Endothelial cell of umbilical vein (primary cell): Measurements from ENCODE around the gene CKB. TPM values are rescaled to one million over a fixed set of nuclear protein-coding genes. Genes with fewer than 3 reads are reported as not detected.

Source experiments
- BruUV-seq: library from RNA; stranded (reverse); fragments of 400-500 nt; replicated peaks from 2 replicates; lab custom pipeline; 2021; lab: Mats Ljungman, UMichigan
- CTCF ChIA-PET: fragments of 300-600, 350-600 bp; sonication (Branson Sonifier 250); formaldehyde crosslinking; loops from one replicate; lab custom pipeline; 2021; ENCODE audit warnings: antibody characterized with exemption, inconsistent platforms; lab: Charles Lee
- POLR2A ChIA-PET: fragments of 300-600, 350-600 bp; sonication (Branson Sonifier 250); formaldehyde crosslinking; loops from one replicate; lab custom pipeline; 2021; ENCODE audit warnings: antibody characterized with exemption, inconsistent platforms; lab: Charles Lee
- DNase-seq: peaks from one replicate; pipeline ENCODE4 v3.0.0-alpha.2; 2011; ENCODE audit warnings: low read depth, low spot score
- FAIRE-seq: peaks from 2 replicates; lab custom pipeline; 2011; peaks lifted over from hg19 to GRCh38; lab: Jason Lieb, UNC
- H2AFZ ChIP-seq: 2 replicates; pipeline ENCODE4 v1.6.0; 2012; ENCODE audit warnings: low read depth, low read length, control low read depth, inconsistent platforms
- H3K27ac ChIP-seq: 2 replicates; pipeline ENCODE4 v1.5.1; 2011; ENCODE audit warnings: low read depth, mild to moderate bottlenecking, control low read depth, low read length, moderate library complexity; ENCODE audit not compliant: insufficient read depth
- H3K27me3 ChIP-seq, 2 experiments: 2 replicates each; pipeline versions ENCODE4 v1.6.0 to v1.6.1; 2011; ENCODE audit warnings: low read length in 2 of 2, mixed read lengths in 1 of 2; ENCODE audit not compliant: control insufficient read depth in 2 of 2, insufficient read depth in 2 of 2
- H3K36me3 ChIP-seq, 2 experiments: 2 replicates in 1 of 2; 3 replicates in 1 of 2; pipeline ENCODE4 v1.5.1; 2011; ENCODE audit warnings: low read length in 2 of 2, mild to moderate bottlenecking in 1 of 2, moderate library complexity in 1 of 2; ENCODE audit not compliant: control insufficient read depth in 2 of 2, insufficient read depth in 2 of 2; ENCODE audit errors: extremely low read depth in 1 of 2
- H3K4me1 ChIP-seq: 3 replicates; pipeline ENCODE4 v1.5.1; 2011; ENCODE audit warnings: mild to moderate bottlenecking, low read length; ENCODE audit not compliant: control insufficient read depth, insufficient read depth; ENCODE audit errors: extremely low read depth
- H3K4me2 ChIP-seq: 2 replicates; pipeline ENCODE4 v1.6.1; 2011; ENCODE audit warnings: low read length, control low read depth, mixed read lengths; ENCODE audit not compliant: insufficient read depth
- H3K4me3 ChIP-seq, 3 experiments: fragments of 200-600 bp in 1 of 3; sonication (generic), shearing (Covaris generic) in 1 of 3; replicated peaks in 1 of 3; 2 replicates each; pipeline ENCODE4 v1.5.1; 2011 to 2016; ENCODE audit warnings: control low read depth in 3 of 3, low read length in 3 of 3, mild to moderate bottlenecking in 2 of 3, inconsistent platforms in 1 of 3, low read depth in 1 of 3, moderate library complexity in 1 of 3; ENCODE audit not compliant: insufficient read depth in 1 of 3
- H3K79me2 ChIP-seq: 2 replicates; pipeline ENCODE4 v1.6.0; 2012; ENCODE audit warnings: low read length, inconsistent platforms; ENCODE audit not compliant: control insufficient read depth, insufficient read depth
- H3K9ac ChIP-seq: replicated peaks from 2 replicates; pipeline ENCODE3; 2011; ENCODE audit warnings: low read length, control low read depth; ENCODE audit not compliant: insufficient read depth; ENCODE audit errors: extremely low read depth
- H3K9me1 ChIP-seq: replicated peaks from 3 replicates; pipeline ENCODE4 v1.6.0; 2011; ENCODE audit warnings: mild to moderate bottlenecking, low read length; ENCODE audit not compliant: control insufficient read depth, insufficient read depth; ENCODE audit errors: extremely low read depth
- H3K9me3 ChIP-seq: replicated peaks from 2 replicates; pipeline ENCODE4 v1.5.1; 2012; ENCODE audit warnings: low read length, inconsistent platforms; ENCODE audit not compliant: control insufficient read depth, insufficient read depth
- H4K20me1 ChIP-seq: replicated peaks from 2 replicates; pipeline ENCODE3; 2011; ENCODE audit warnings: mild to moderate bottlenecking, low read length; ENCODE audit not compliant: control insufficient read depth, insufficient read depth; ENCODE audit errors: extremely low read depth
- EZH2 ChIP-seq: IDR thresholded peaks from 2 replicates; pipeline ENCODE4 v1.6.1; 2012; ENCODE audit warnings: borderline replicate concordance, low read depth, mild to moderate bottlenecking, moderate library complexity, low read length, inconsistent platforms; ENCODE audit not compliant: severe bottlenecking
- FOS ChIP-seq: IDR thresholded peaks from 2 replicates; pipeline ENCODE4 v1.6.1; 2011; ENCODE audit warnings: mild to moderate bottlenecking, low read length, moderate library complexity, borderline replicate concordance; ENCODE audit not compliant: insufficient read depth
- GATA2 ChIP-seq: IDR thresholded peaks from 2 replicates; pipeline ENCODE4 v1.7.0; 2011; ENCODE audit warnings: low read depth, mild to moderate bottlenecking, moderate library complexity, mixed read lengths, low read length; ENCODE audit not compliant: insufficient read length, insufficient read depth
- JUN ChIP-seq: IDR thresholded peaks from 2 replicates; pipeline ENCODE4 v1.6.1; 2011; ENCODE audit warnings: borderline replicate concordance, low read depth; ENCODE audit not compliant: insufficient read length, insufficient read depth
- MYC ChIP-seq: IDR thresholded peaks from one replicate; pipeline ENCODE4 v1.6.1; 2011; ENCODE audit warnings: mild to moderate bottlenecking, low read depth, low read length
- POLR2A ChIP-seq: IDR thresholded peaks from 2 replicates; pipeline ENCODE4 v1.6.1; 2012; ENCODE audit warnings: low read depth, mild to moderate bottlenecking, control low read depth, low read length
- POLR2AphosphoS5 ChIP-seq: IDR thresholded peaks from 2 replicates; pipeline ENCODE4 v1.6.1; 2012; ENCODE audit warnings: low read depth, mild to moderate bottlenecking, control low read depth, low read length, moderate library complexity; ENCODE audit not compliant: insufficient read depth
- dilution Hi-C: fragments of 300-500 bp; cut with MboI; formaldehyde crosslinking; loops from one replicate; pipeline ENCODE4 v1.15.0; 2019; ENCODE audit warnings: low sequenced_read_pairs; ENCODE audit not compliant: extremely low pct_ligation_motif_present
- intact Hi-C: fragments of 100-400 bp; cut with micrococcal nuclease; formaldehyde crosslinking; loops from one replicate; pipeline ENCODE4 v1.10.0; 2022
- polyA plus RNA-seq, 4 experiments: library from polyadenylated mRNA; depleted of rRNA in 3 of 4; stranded (reverse) in 3 of 4; unstranded in 1 of 4; fragments of >200 nt; gene quantifications; 2 replicates each; pipeline versions ENCODE4 v1.2.1 to v1.2.3, GENCODE V29; 2011 to 2012; ENCODE audit warnings: missing spikeins in 1 of 4
- total RNA-seq: library from RNA; stranded (reverse); gene quantifications from 2 replicates; pipeline ENCODE4 v1.2.3, GENCODE V29; 2021
- TF ChIP-seq, protein P1 (sequence below): IDR thresholded peaks from 2 replicates; pipeline ENCODE4 v1.6.1; 2011; ENCODE audit not compliant: insufficient read depth, insufficient read length
- TF ChIP-seq, protein P2 (sequence below), 2 donors: IDR thresholded peaks; 1 replicate in 1 of 2; 2 replicates in 1 of 2; pipeline ENCODE4 v1.5.1; 2011; ENCODE audit warnings: low read length in 2 of 2, mild to moderate bottlenecking in 2 of 2, moderate library complexity in 2 of 2, control low read depth in 1 of 2, inconsistent platforms in 1 of 2, low read depth in 1 of 2; ENCODE audit not compliant: insufficient read depth in 1 of 2; ENCODE audit errors: extremely low read depth in 1 of 2

The CKB gene
- total and polyA plus RNA-seq, 2 donors (not counting 3 experiments of a cell fraction or from before 2014, with no cell fraction given) = 4.0 to 6.9 TPM

DNA sequence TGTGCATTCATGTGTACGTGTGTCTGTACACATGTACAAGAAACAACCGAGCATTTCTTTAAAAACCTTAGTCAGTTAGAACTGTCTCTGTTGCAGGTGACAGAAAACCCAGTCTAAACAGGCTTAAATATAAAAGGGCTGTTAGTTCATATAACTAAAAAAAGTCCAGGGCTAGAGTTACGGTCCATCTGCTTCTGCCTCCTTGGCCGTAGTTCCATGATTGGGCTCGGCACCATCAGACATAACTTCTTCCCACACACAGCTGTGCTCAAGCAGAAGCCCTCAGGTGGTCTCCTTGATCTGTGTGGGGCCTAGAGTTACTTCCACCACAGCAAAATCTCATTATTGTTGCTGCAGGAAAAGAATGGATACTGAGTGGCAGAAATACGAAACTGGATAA is 34.6 kb downstream of the CKB start:
- intact Hi-C loops = no loop called here
- Histone ChIP-seq H3K79me2 (no peaks in the 10 kb centered on the region), H3K4me2 (no peak overlapping the region), H3K36me3 (peaks cover 13 to 18% of the 10 kb centered on the region in 2 experiments), H3K27me3 (no peaks in the 10 kb centered on the region), H3K9ac (no peak overlapping the region), H3K9me1 (no peaks in the 10 kb centered on the region), H4K20me1 (peaks cover 3% of the 10 kb centered on the region), H3K4me1 (peaks cover 8% of the 10 kb centered on the region), H3K4me3 (no peak overlapping the region), H2AFZ (no peak overlapping the region), H3K9me3 (no peaks in the 10 kb centered on the region), H3K27ac (no peak overlapping the region)
- dilution Hi-C loops = no loop called here
- CTCF ChIA-PET = interaction anchor here (2.6 kb wide), 1 partner anchor 11 kb away, joined by 16 read pairs; no protein-coding TSS in a partner anchor
- DNase-seq (no peak), FAIRE-seq (no peak)
- BruUV-seq = no TSS peak
- TF ChIP-seq FOS (no peak), POLR2A (no peak), EZH2 (no peak), MYC (no peak)
- TF ChIP-seq, protein P1, sequence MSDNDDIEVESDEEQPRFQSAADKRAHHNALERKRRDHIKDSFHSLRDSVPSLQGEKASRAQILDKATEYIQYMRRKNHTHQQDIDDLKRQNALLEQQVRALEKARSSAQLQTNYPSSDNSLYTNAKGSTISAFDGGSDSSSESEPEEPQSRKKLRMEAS = no peak
- POLR2A ChIA-PET = no interaction called here

DNA sequence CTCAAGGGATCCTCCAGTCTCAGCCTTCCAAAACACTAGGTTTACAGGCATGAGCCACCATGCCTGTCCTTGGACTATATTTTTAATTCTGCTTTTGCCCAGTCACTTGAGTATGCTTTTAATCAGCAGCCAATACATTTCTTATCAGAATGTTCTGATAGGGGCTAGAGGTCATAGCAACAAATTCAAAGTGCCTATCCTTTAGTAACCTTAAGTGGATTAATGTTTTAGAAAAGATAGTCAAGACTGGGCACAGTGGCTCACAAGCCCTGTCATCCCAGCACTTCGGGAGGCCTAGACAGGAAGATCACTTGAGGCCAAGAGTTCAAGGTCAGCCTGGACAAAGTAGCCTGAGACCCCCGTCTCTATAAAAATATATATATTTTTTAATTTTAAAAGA is 37.1 kb downstream of the CKB start:
- Histone ChIP-seq H2AFZ (no peak overlapping the region), H3K4me1 (peaks cover 8% of the 10 kb centered on the region), H3K27me3 (no peaks in the 10 kb centered on the region), H3K36me3 (peaks cover 9 to 10% of the 10 kb centered on the region in 2 experiments), H3K4me2 (no peak overlapping the region), H3K79me2 (no peaks in the 10 kb centered on the region), H3K9me3 (no peaks in the 10 kb centered on the region), H3K9ac (no peak overlapping the region), H4K20me1 (peaks cover 3% of the 10 kb centered on the region), H3K27ac (no peak overlapping the region), H3K9me1 (no peaks in the 10 kb centered on the region), H3K4me3 (no peak overlapping the region)
- POLR2A ChIA-PET = no interaction called here
- CTCF ChIA-PET = interaction anchor here (1.7 to 2.6 kb wide), 2 partner anchors 14 to 95 kb away, joined by 4 to 16 read pairs; no protein-coding TSS in a partner anchor
- intact Hi-C loops = no loop called here
- no TSS peak for BruUV-seq
- TF ChIP-seq GATA2 = no peak
- TF ChIP-seq, protein P1 = no peak
- TF ChIP-seq, protein P2, sequence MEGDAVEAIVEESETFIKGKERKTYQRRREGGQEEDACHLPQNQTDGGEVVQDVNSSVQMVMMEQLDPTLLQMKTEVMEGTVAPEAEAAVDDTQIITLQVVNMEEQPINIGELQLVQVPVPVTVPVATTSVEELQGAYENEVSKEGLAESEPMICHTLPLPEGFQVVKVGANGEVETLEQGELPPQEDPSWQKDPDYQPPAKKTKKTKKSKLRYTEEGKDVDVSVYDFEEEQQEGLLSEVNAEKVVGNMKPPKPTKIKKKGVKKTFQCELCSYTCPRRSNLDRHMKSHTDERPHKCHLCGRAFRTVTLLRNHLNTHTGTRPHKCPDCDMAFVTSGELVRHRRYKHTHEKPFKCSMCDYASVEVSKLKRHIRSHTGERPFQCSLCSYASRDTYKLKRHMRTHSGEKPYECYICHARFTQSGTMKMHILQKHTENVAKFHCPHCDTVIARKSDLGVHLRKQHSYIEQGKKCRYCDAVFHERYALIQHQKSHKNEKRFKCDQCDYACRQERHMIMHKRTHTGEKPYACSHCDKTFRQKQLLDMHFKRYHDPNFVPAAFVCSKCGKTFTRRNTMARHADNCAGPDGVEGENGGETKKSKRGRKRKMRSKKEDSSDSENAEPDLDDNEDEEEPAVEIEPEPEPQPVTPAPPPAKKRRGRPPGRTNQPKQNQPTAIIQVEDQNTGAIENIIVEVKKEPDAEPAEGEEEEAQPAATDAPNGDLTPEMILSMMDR (IDR thresholded peaks at IDR 0.05; ENCODE audit: extremely low read depth in 1 of 2, insufficient read depth in 1 of 2, low read depth in 1 of 2, low read length in 2 of 2) = no peak
- no peak for TF ChIP-seq FOS
- TF ChIP-seq JUN = no peak
- TF ChIP-seq EZH2 = no peak
- no peak for TF ChIP-seq POLR2A
- no peak for TF ChIP-seq POLR2AphosphoS5
- no peak for TF ChIP-seq MYC
- DNase-seq (no peak), FAIRE-seq (no peak)
- dilution Hi-C loops = no loop called here
